Mononuclear cell (primary cell): ENCODE data around the gene SLC15A1. TPM values are rescaled to one million over a fixed set of nuclear protein-coding genes. Genes with fewer than 3 reads are reported as not detected.
"Not testable (repeated sequence)": the region's sequence is repeated elsewhere in the genome, so short reads cannot be mapped to it uniquely, and the experiment has no call there.

ENCODE experiments used
- H3K27me3 ChIP-seq: 2 replicates; pipeline ENCODE4 v1.6.0; 2011; ENCODE audit warnings: low read length, control low read depth; ENCODE audit not compliant: insufficient read depth
- H3K4me1 ChIP-seq: 2 replicates; pipeline ENCODE4 v1.5.1; 2011; ENCODE audit warnings: mild to moderate bottlenecking, low read length, control low read depth; ENCODE audit not compliant: insufficient read depth
- H3K4me3 ChIP-seq: 2 replicates; pipeline ENCODE4 v1.5.1; 2011; ENCODE audit warnings: mild to moderate bottlenecking, low read length, moderate library complexity
- H3K9me3 ChIP-seq: 2 replicates; pipeline ENCODE4 v1.5.1; 2011; ENCODE audit warnings: low read depth, mild to moderate bottlenecking, control low read depth, low read length
- total RNA-seq: library from RNA; depleted of rRNA; stranded (reverse); fragments of >200 nt; gene quantifications from one replicate; pipeline ENCODE4 v1.2.3, GENCODE V29; 2012

The SLC15A1 gene
- total RNA-seq, 1 donor = not detected

DNA sequence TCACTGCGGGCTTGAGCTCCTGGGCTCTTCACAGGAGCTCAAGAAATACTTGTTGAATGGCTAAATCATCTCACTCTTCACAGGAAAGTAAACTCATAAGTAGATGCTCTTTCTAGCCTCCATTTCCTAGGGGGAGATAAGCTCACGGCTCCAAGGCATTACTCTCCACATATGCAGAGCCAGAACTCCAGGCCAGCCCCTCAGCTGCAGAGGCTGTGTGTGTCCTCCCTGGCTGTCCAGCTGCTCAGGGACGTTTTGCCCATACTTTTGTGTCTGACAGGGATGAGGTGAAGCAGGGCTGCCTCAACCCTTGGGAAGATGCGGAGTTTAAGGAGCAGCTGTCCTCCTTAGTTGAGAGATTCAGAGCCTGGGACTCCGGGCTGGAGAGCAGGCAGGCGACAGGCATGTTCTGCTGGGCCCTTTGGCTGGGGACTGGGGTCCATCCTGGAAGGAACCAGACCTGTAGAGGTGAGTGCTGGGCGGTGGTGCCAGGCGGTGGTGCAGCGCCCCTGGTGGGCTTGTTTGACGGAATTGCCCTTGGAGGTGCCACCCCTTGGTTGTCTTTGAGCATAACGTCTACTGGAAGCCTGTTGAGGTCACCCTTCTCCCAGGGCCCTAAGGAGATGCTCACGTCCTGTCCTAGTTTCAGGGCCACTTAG lies 20.5 kb upstream of the SLC15A1 start:
- H3K9me3 ChIP-seq = no peaks in the 10 kb centered on the region
- H3K4me3 ChIP-seq = no peak overlapping the region
- no peaks in the 10 kb centered on the region for H3K4me1 ChIP-seq
- no peaks in the 10 kb centered on the region for H3K27me3 ChIP-seq

GRCh38 chr13:98771838-98772611 lies 19.6 kb upstream of the SLC15A1 start:
- Histone ChIP-seq H3K4me3 (no peak overlapping the region), H3K9me3 (no peaks in the 10 kb centered on the region), H3K4me1 (no peaks in the 10 kb centered on the region), H3K27me3 (no peaks in the 10 kb centered on the region)

DNA sequence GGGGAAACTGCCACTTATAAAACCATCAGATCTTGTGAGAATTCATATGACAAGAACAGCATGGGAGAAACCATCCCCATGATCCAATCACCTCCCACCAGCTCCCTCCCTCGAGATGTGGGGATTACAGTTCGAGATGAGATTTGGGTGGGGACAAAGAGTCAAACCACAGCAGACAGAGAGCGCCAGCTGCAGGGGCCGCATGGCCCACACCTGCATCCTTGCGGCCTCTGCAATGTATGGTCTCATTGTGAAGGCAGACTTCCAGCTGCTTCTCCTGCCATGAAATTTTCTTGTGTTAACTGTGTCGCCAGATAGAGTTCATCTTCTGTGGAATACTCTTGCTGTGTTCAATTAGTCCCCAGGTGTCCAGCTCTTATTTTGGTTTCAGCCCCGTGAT lies 17.3 kb upstream of the SLC15A1 start:
- H3K9me3 ChIP-seq = no peaks in the 10 kb centered on the region
- H3K4me1 ChIP-seq = no peaks in the 10 kb centered on the region
- no peaks in the 10 kb centered on the region for H3K27me3 ChIP-seq
- H3K4me3 ChIP-seq = no peak overlapping the region

DNA sequence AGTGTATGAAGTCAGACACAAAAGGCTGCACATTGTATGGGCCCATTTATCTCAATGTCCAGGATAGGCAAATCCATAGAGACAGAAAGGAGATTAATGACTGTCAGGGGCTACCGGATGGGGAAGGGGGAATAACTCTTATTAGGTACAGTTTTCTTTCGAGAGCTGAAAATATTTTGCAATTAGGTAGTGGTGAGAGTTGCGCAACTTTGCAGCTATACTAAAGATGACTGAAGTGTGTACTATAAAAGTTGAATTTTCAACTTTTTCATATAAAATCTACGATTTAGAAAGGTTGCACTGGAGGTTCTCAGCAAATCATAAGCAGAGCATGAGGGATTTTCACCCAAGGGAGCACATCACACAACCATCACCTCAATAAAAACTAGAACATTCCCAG lies 16.1 kb upstream of the SLC15A1 start:
- Histone ChIP-seq H3K4me3 (no peak overlapping the region), H3K9me3 (no peaks in the 10 kb centered on the region), H3K4me1 (no peaks in the 10 kb centered on the region), H3K27me3 (no peaks in the 10 kb centered on the region)

- Histone ChIP-seq H3K4me1 (no peaks in the 10 kb centered on the region), H3K27me3 (no peaks in the 10 kb centered on the region), H3K9me3 (no peaks in the 10 kb centered on the region), H3K4me3 (no peak overlapping the region)
Observed at GRCh38 chr13:98766697-98767096, 14.2 kb upstream of the SLC15A1 start.

DNA sequence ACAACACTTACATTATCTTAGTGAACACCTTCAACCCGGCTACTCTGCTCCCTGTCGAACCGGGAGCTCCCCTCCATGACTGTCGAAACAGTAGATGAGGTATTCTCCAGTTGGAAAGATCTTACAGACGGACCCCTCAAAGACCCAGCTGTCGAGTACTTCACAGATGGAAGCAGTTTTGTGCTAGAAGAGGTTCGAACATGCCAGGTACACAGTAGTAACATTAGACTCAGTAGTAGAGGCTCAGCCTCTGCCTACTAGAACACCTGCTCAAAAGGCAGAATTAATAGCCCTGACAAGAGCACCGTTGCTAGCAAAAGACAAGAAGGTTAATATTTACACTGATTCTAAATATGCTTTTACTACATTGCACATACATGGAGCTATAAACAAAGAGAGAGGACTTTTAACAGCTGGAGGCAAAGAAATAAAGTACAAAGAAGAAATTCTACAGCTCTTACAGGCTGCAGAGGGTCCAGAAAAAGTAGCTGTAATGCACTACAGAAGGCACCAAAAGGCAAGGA lies 13.6 kb upstream of the SLC15A1 start:
- H3K9me3 ChIP-seq = no peaks in the 10 kb centered on the region
- no peak overlapping the region for H3K4me3 ChIP-seq
- H3K27me3 ChIP-seq = no peaks in the 10 kb centered on the region
- H3K4me1 ChIP-seq = no peaks in the 10 kb centered on the region

DNA sequence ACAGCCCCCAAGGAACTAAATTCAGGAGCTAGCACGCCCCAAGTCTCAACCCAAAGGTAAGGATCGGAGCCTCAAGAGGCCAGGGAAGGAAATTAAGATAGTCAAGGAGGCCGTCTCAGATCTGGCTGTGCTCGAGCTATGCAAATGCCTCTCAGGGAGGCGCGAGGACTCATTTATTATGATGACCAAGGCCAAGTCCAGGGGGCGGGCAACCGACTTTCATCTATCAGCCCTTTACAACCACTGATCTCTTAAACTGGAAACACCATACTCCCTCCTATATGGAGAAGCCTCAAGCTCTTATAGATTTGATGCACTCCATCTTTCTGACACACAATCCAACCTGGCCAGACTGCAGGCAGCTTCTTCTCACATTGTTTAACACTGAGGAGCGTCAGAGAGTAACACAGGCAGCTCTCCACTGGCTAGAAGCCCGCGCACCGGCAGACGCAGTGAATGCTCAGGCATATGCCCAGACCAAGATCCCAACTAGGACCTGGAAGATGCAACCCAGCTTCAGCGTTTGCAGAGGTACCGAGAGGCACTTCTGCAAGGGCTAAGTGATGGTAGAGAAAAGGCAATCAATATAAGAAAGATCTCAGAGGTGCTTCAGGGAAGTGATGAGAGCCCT lies 9.6 kb upstream of the SLC15A1 start:
- no peaks in the 10 kb centered on the region for H3K9me3 ChIP-seq
- H3K27me3 ChIP-seq = no peaks in the 10 kb centered on the region
- H3K4me3 ChIP-seq = no peak overlapping the region
- H3K4me1 ChIP-seq = no peaks in the 10 kb centered on the region

DNA sequence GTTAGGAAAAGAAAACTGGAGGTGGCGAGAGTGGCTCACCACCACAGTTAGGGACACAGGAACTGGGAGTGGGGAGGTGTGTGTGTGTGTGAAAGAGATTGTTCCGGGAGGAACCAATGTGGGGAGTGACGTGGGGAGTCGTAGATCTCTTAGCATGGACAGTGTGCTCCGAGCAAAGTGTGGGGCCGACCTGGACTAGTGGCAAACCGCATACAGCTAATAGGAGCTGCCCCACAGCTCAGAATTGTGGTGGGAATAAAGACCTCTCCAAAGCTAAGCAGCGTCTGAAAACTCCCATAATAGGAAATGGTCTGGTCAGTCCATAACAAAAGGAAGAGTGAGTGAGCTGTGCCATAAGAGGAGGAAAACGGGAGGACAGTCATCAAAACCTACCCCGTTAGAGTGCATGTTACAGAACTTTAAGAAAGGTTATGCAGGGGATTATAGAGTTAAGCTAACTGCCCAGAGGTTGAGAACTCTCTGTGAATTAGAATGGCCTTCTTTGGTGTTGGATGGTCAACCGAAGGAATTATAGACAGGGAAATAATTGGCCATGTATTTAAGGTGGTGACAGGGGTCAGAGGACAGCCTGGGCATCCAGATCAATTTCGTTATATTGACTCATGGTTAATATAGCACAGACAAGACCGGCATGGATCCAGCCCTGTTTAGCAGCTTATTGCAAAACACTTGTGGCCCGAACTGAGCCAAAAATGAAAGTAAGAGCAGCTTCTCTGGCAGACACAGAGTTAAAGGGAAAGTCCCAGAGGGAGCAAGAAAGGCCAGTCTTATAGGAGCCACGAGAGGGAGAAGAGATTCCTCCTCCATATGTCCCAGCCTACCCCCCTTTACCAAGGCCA lies 8.9 kb upstream of the SLC15A1 start:
- Histone ChIP-seq H3K4me1 (no peaks in the 10 kb centered on the region), H3K4me3 (no peak overlapping the region), H3K27me3 (no peaks in the 10 kb centered on the region), H3K9me3 (no peaks in the 10 kb centered on the region)

DNA sequence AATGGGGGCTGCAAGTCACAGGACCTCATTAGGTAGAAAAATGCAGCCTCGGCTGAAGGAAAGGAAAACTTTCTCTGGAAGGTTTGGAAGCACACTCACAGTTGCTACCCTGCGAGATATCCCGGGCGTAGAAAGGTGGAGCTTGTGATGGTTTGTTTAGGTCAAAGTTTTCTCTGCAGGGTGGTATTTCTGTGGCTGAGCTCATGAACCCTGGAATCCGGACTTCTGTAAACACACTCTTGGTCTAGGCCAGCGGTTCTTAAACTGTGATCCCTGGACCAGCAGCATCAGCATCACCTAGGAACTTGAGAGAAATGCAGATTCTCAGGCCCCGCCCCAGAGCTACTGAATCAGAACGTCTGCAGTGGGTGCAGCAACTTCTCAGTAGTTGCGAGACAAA lies 3.3 kb upstream of the SLC15A1 start:
- no peaks in the 10 kb centered on the region for H3K9me3 ChIP-seq
- H3K4me1 ChIP-seq = no peaks in the 10 kb centered on the region
- H3K4me3 ChIP-seq = no peak overlapping the region

GRCh38 chr13:98755116-98755515 lies 2.6 kb upstream of the SLC15A1 start:
- H3K27me3 ChIP-seq = peaks cover 26% of the 10 kb centered on the region
- no peaks in the 10 kb centered on the region for H3K9me3 ChIP-seq
- no peak overlapping the region for H3K4me3 ChIP-seq
- no peaks in the 10 kb centered on the region for H3K4me1 ChIP-seq

More for the DNA sequence above, 3.3 kb upstream of the SLC15A1 start:
- peaks cover 23% of the 10 kb centered on the region for H3K27me3 ChIP-seq

DNA sequence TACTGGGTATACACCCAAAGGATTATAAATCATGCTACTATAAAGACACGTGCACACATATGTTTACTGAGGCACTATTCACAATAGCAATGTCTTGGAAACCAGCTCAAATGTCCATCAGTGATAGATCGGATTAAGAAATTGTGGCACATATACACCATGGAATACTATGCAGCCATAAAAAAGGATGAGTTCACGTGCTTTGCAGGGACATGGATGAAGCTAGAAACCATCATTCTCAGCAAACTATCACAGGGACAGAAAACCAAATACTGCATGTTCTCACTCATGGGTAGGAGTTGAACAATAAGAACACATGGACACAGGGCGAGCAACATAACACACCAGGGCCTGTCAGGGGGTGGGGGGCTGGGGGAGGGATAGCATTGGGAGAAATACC lies 2.0 kb upstream of the SLC15A1 start:
- not testable (repeated sequence) for H3K4me1 ChIP-seq, H3K9me3 ChIP-seq, H3K4me3 ChIP-seq
- H3K27me3 ChIP-seq = peaks cover 26% of the 10 kb centered on the region

GRCh38 chr13:98751861-98752466 lies 508 bp downstream of the SLC15A1 start:
- no peaks in the 10 kb centered on the region for H3K9me3 ChIP-seq
- H3K27me3 ChIP-seq = peaks cover 26% of the 10 kb centered on the region
- no peaks in the 10 kb centered on the region for H3K4me1 ChIP-seq
- H3K4me3 ChIP-seq = no peak overlapping the region

DNA sequence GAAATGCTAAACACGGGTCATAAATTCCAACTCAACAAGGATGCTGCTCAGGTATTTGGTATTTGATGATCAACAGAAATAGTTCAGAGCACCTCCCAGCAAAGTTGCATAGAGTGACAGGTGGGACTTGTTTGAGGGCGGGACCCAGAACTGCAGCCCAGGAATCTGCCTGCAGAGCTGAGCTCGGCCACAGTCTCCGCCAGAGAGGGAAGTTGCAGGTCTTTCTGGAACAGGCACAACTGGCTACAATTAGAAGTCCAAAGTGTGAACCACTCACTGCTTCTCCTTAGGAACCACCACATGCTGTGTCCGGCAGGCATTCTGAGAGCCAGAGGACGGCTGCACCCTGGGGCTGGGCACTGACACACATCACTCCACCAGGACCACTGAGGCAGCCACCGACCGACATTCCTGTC lies 1.1 kb downstream of the SLC15A1 start:
- Histone ChIP-seq H3K27me3 (peaks cover 26% of the 10 kb centered on the region), H3K4me3 (no peak overlapping the region), H3K9me3 (no peaks in the 10 kb centered on the region), H3K4me1 (no peaks in the 10 kb centered on the region)

- peaks cover 26% of the 10 kb centered on the region for H3K27me3 ChIP-seq
- H3K9me3 ChIP-seq = no peaks in the 10 kb centered on the region
Observed at GRCh38 chr13:98749501-98749900, 3.0 kb downstream of the SLC15A1 start.

More at GRCh38 chr13:98749501-98749900, 3.0 kb downstream of the SLC15A1 start:
- Histone ChIP-seq H3K4me1 (no peaks in the 10 kb centered on the region), H3K4me3 (no peak overlapping the region)
